Caco-2 (cell line): ENCODE measurements around the gene C17orf113. TPM values are rescaled to one million over a fixed set of nuclear protein-coding genes. Genes with fewer than 3 reads are reported as not detected.

Experiments
- BruUV-seq: library from RNA; stranded (reverse); fragments of 400-500 nt; replicated peaks from 2 replicates; lab custom pipeline; 2021; lab: Mats Ljungman, UMichigan
- CTCF ChIA-PET: fragments of 300-600 bp; sonication (Branson Sonifier 250); formaldehyde crosslinking; loops from one replicate; lab custom pipeline; 2022; ENCODE audit warnings: antibody characterized with exemption; lab: Charles Lee
- POLR2A ChIA-PET: fragments of 300-600 bp; sonication (Branson Sonifier 250); formaldehyde crosslinking; loops from one replicate; lab custom pipeline; 2022; ENCODE audit warnings: antibody characterized with exemption; lab: Charles Lee
- DNase-seq, 2 experiments: peaks; one replicate each; pipeline versions ENCODE4 v3.0.0 to v3.0.0-alpha.2; 2020 to 2022
- H3K27me3 ChIP-seq: replicated peaks from 2 replicates; pipeline ENCODE4 v1.6.0; 2011; ENCODE audit warnings: low read length; ENCODE audit not compliant: control insufficient read depth, insufficient read depth
- H3K36me3 ChIP-seq: 2 replicates; pipeline ENCODE4 v1.5.1; 2011; ENCODE audit warnings: low read length; ENCODE audit not compliant: control insufficient read depth, insufficient read depth
- H3K4me1 ChIP-seq: fragments of 250-450 bp; sonication (Bioruptor Pico); 2 replicates; pipeline ENCODE4 v1.5.1; 2020; ENCODE audit warnings: mild to moderate bottlenecking
- H3K4me3 ChIP-seq: 2 replicates; pipeline ENCODE4 v1.5.1; 2011; ENCODE audit warnings: low read depth, mild to moderate bottlenecking, control low read depth, low read length
- H3K9me3 ChIP-seq: fragments of 250-450 bp; sonication (Bioruptor Pico); 2 replicates; pipeline ENCODE4 v1.5.1; 2020; ENCODE audit warnings: mild to moderate bottlenecking, moderate library complexity
- H3K27ac Mint-ChIP-seq: one replicate; pipeline ENCODE4 v1.8.0; 2022; ENCODE audit warnings: mixed read lengths; ENCODE audit not compliant: unreplicated experiment
- H3K27me3 Mint-ChIP-seq: one replicate; pipeline ENCODE4 v1.8.0; 2022; ENCODE audit warnings: mixed read lengths; ENCODE audit not compliant: insufficient read depth, unreplicated experiment
- H3K36me3 Mint-ChIP-seq: one replicate; pipeline ENCODE4 v1.8.0; 2022; ENCODE audit warnings: mild to moderate bottlenecking, mixed read lengths; ENCODE audit not compliant: insufficient read depth, unreplicated experiment
- H3K4me1 Mint-ChIP-seq: one replicate; pipeline ENCODE4 v1.8.0; 2022; ENCODE audit warnings: low read depth, mixed read lengths; ENCODE audit not compliant: unreplicated experiment
- H3K4me3 Mint-ChIP-seq: one replicate; pipeline ENCODE4 v1.8.0; 2022; ENCODE audit warnings: mild to moderate bottlenecking, moderate library complexity, mixed read lengths; ENCODE audit not compliant: unreplicated experiment
- H3K9me3 Mint-ChIP-seq: one replicate; pipeline ENCODE4 v1.8.0; 2022; ENCODE audit warnings: mixed read lengths; ENCODE audit not compliant: unreplicated experiment
- intact Hi-C: fragments of 100-400 bp; cut with micrococcal nuclease; formaldehyde crosslinking; loops from one replicate; pipeline ENCODE4 v1.10.0; 2022; ENCODE audit not compliant: unreplicated experiment
- total RNA-seq: library from RNA; stranded (reverse); gene quantifications from 2 replicates; pipeline ENCODE4 v1.2.3, GENCODE V29; 2022
- TF ChIP-seq, protein P1 (sequence below), 2 experiments: fragments of 200-600 bp in 1 of 2; IDR thresholded peaks; 1 replicate in 1 of 2; 2 replicates in 1 of 2; pipeline versions ENCODE4 v1.5.1 to v1.8.0; 2011 to 2022; ENCODE audit warnings: antibody characterized with exemption in 1 of 2, control low read depth in 1 of 2, inconsistent platforms in 1 of 2, low read depth in 1 of 2, low read length in 1 of 2, mild to moderate bottlenecking in 1 of 2, moderate library complexity in 1 of 2; ENCODE audit not compliant: insufficient read depth in 1 of 2, severe bottlenecking in 1 of 2, unreplicated experiment in 1 of 2

C17orf113 gene
- total RNA-seq, 1 experiment from 2014 or later: 4.7 TPM

DNA sequence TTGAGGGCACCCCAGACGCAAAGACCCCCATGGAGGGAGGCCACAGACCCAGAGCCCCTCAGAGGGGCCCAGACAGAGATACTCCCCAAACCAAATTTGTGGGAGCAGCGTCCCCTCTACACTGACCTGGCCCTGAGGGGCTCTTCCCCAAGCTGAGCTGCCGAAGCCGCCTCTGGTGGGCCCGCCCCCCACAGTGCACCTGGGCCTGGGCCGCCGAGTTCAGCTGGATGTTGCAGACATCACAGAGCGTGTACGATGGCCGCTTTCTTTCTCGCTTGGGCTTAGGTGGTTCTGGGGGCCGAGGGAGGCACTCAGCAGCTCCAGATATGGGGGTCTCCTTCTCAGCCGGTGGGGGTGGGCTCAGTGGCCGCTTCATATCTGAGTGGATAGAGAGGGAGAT lies 12.3 kb upstream of the C17orf113 start:
- Mint-ChIP-seq H3K27ac (no peak overlapping the region), H3K27me3 (no peaks in the 10 kb centered on the region), H3K4me1 (no peaks in the 10 kb centered on the region), H3K4me3 (no peak overlapping the region), H3K9me3 (no peaks in the 10 kb centered on the region), H3K36me3 (no peaks in the 10 kb centered on the region)
- TF ChIP-seq, protein P1, sequence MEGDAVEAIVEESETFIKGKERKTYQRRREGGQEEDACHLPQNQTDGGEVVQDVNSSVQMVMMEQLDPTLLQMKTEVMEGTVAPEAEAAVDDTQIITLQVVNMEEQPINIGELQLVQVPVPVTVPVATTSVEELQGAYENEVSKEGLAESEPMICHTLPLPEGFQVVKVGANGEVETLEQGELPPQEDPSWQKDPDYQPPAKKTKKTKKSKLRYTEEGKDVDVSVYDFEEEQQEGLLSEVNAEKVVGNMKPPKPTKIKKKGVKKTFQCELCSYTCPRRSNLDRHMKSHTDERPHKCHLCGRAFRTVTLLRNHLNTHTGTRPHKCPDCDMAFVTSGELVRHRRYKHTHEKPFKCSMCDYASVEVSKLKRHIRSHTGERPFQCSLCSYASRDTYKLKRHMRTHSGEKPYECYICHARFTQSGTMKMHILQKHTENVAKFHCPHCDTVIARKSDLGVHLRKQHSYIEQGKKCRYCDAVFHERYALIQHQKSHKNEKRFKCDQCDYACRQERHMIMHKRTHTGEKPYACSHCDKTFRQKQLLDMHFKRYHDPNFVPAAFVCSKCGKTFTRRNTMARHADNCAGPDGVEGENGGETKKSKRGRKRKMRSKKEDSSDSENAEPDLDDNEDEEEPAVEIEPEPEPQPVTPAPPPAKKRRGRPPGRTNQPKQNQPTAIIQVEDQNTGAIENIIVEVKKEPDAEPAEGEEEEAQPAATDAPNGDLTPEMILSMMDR (IDR thresholded peaks at IDR 0.05; ENCODE audit: insufficient read depth in 1 of 2, low read depth in 1 of 2, low read length in 1 of 2, severe bottlenecking in 1 of 2, unreplicated experiment in 1 of 2): no peak
- Histone ChIP-seq H3K4me3 (no peak overlapping the region), H3K9me3 (no peaks in the 10 kb centered on the region), H3K27me3 (no peaks in the 10 kb centered on the region), H3K36me3 (no peaks in the 10 kb centered on the region), H3K4me1 (peaks cover 4% of the 10 kb centered on the region)
- no TSS peak for BruUV-seq
- CTCF ChIA-PET: no interaction called here
- POLR2A ChIA-PET: no interaction called here
- intact Hi-C loops: loop anchor here (2.0 kb wide), 1 partner anchor 38 kb away; no protein-coding TSS in a partner anchor
- DNase-seq: no peak

GRCh38 chr17:42061646-42062487 lies 11.5 kb upstream of the C17orf113 start:
- intact Hi-C loops: loop anchor here (2.0 kb wide), 1 partner anchor 37 kb away; no protein-coding TSS in a partner anchor
- ChIA-PET POLR2A (no interaction called here), CTCF (no interaction called here)
- H3K4me1 ChIP-seq: no peaks in the 10 kb centered on the region
- H3K27me3 ChIP-seq: no peaks in the 10 kb centered on the region
- no peaks in the 10 kb centered on the region for H3K9me3 Mint-ChIP-seq
- no TSS peak for BruUV-seq
- H3K9me3 ChIP-seq: no peaks in the 10 kb centered on the region
- no peak overlapping the region for H3K4me3 Mint-ChIP-seq
- no peaks in the 10 kb centered on the region for H3K27me3 Mint-ChIP-seq
- TF ChIP-seq, protein P1 (IDR thresholded peaks at IDR 0.05; ENCODE audit: insufficient read depth in 1 of 2, low read depth in 1 of 2, low read length in 1 of 2, severe bottlenecking in 1 of 2, unreplicated experiment in 1 of 2): no peak
- H3K36me3 ChIP-seq: no peaks in the 10 kb centered on the region
- H3K36me3 Mint-ChIP-seq: no peaks in the 10 kb centered on the region
- H3K27ac Mint-ChIP-seq: no peak overlapping the region
- H3K4me3 ChIP-seq: no peak overlapping the region
- no peaks in the 10 kb centered on the region for H3K4me1 Mint-ChIP-seq
- DNase-seq: no peak

GRCh38 chr17:42060231-42060630 lies 9.8 kb upstream of the C17orf113 start:
- H3K36me3 ChIP-seq: no peaks in the 10 kb centered on the region
- intact Hi-C loops: no loop called here
- no peaks in the 10 kb centered on the region for H3K4me1 ChIP-seq
- Mint-ChIP-seq H3K4me3 (no peak overlapping the region), H3K4me1 (peaks cover 3% of the 10 kb centered on the region), H3K9me3 (no peaks in the 10 kb centered on the region), H3K27ac (no peak overlapping the region), H3K27me3 (no peaks in the 10 kb centered on the region), H3K36me3 (no peaks in the 10 kb centered on the region)
- POLR2A ChIA-PET: no interaction called here
- CTCF ChIA-PET: no interaction called here
- TF ChIP-seq, protein P1 (IDR thresholded peaks at IDR 0.05; ENCODE audit: insufficient read depth in 1 of 2, low read depth in 1 of 2, low read length in 1 of 2, severe bottlenecking in 1 of 2, unreplicated experiment in 1 of 2): no peak
- H3K4me3 ChIP-seq: no peak overlapping the region
- BruUV-seq: no TSS peak
- no peaks in the 10 kb centered on the region for H3K9me3 ChIP-seq
- no peaks in the 10 kb centered on the region for H3K27me3 ChIP-seq
- DNase-seq: no peak
